Heart left ventricle (tissue), 16 donors: ENCODE data around the gene CMTM5. TPM values are rescaled to one million over a fixed set of nuclear protein-coding genes. Genes with fewer than 3 reads are reported as not detected.

Source experiments
- ATAC-seq, 4 donors: fragments of 200-7000 bp; cut with Tn5 transposase; one replicate each; pipeline ENCODE4 v1.9.1; 2020 to 2022; ENCODE audit warnings: moderate library complexity in 4 of 4, mild to moderate bottlenecking in 3 of 4, moderate number of reproducible peaks in 1 of 4
- DNase-seq, 5 donors: peaks; one replicate each; pipeline ENCODE4 v3.0.0-alpha.2; 2020
- H3K27ac ChIP-seq, 12 donors: fragments of 200-600 bp; sonication (generic) in 4 of 12; one replicate each; pipeline versions ENCODE4 v1.5.0 to v1.8.0; 2016 to 2022; ENCODE audit warnings: mild to moderate bottlenecking in 2 of 12
- H3K27me3 ChIP-seq, 9 donors: fragments of 200-600 bp; sonication (generic) in 2 of 9; one replicate each; pipeline versions ENCODE4 v1.5.1 to v1.8.0; 2016 to 2022; ENCODE audit warnings: mild to moderate bottlenecking in 3 of 9
- H3K36me3 ChIP-seq, 9 donors: fragments of 200-600 bp; sonication (generic) in 2 of 9; one replicate each; pipeline versions ENCODE4 v1.5.0 to v1.8.0; 2018 to 2022; ENCODE audit warnings: mild to moderate bottlenecking in 2 of 9
- H3K4me1 ChIP-seq, 12 donors: fragments of 200-600 bp; sonication (generic) in 4 of 12; one replicate each; pipeline versions ENCODE4 v1.5.0 to v1.8.0; 2016 to 2022; ENCODE audit warnings: mild to moderate bottlenecking in 3 of 12
- H3K4me3 ChIP-seq, 12 donors: fragments of 200-600 bp; sonication (generic) in 4 of 12; one replicate each; pipeline versions ENCODE4 v1.5.0 to v1.8.0; 2017 to 2022; ENCODE audit warnings: mild to moderate bottlenecking in 9 of 12, moderate library complexity in 4 of 12
- H3K9me3 ChIP-seq, 12 donors: fragments of 200-600 bp; sonication (generic) in 4 of 12; one replicate each; pipeline versions ENCODE4 v1.5.0 to v1.8.0; 2016 to 2022; ENCODE audit warnings: mild to moderate bottlenecking in 1 of 12
- CTCF ChIP-seq, 12 donors: fragments of 200-600 bp; sonication (generic) in 4 of 12; IDR thresholded peaks; one replicate each; pipeline versions ENCODE4 v1.5.0 to v1.8.0; 2018 to 2022; ENCODE audit warnings: antibody characterized with exemption in 12 of 12, mild to moderate bottlenecking in 5 of 12
- POLR2A ChIP-seq, 2 donors: fragments of 450-650 bp; IDR thresholded peaks; one replicate each; pipeline ENCODE4 v1.6.1; 2017; ENCODE audit warnings: antibody characterized with exemption in 2 of 2, mild to moderate bottlenecking in 2 of 2, moderate library complexity in 2 of 2
- WGBS, 4 donors: extraction: QIAGEN DNeasy Blood & Tissue Kit in 2 of 4; methylation state at CpG; one replicate each; pipeline versions ENCODE4 v1.1.5 to v1.1.7; 2013 to 2018; 5-methylcytosine and 5-hydroxymethylcytosine counted together
- intact Hi-C, 10 donors: fragments of 100-400 bp; cut with DNase I; formaldehyde crosslinking; loops; one replicate each; pipeline versions ENCODE4 v1.11.1 to v1.14.2; 2022
- polyA plus RNA-seq, 2 donors: library from polyadenylated mRNA; stranded (reverse); fragments of 200-250 nt; gene quantifications; one replicate each; pipeline ENCODE4 v1.2.3, GENCODE V29; 2013
- total RNA-seq, 9 donors: library from RNA; depleted of rRNA in 2 of 9; stranded (reverse); fragments of >200 nt in 2 of 9; fragmentation: NEBNext Ultra II Directional in 3 of 9; extraction: Animal tissue kit (Norgen Biotek cat#: 25700) in 3 of 9; gene quantifications; one replicate each; pipeline versions ENCODE4 v1.1.0 to v1.2.4, GENCODE V29; 2016 to 2023
- donor health status: ischemic (EF 13 %, LVEDD 7.1; RV severe dilation, severe dysfunction).
- donor health status: healthy with polysubstance abuse.
- donor health status: DM: no; HTN: yes; CAD: no.
- donor health status: DM: no; HTN: no; CAD: no.
- donor health status: ischemic (EF 25% LVEDD 6.9; RV normal size, moderate dysfunction).
- donor health status: ischemic (EF 25% LVEDD 5.7; RV mildly dilated, moderate dysfunction).
- donor health status: healthy.
- donor health status: DM: yes; HTN: yes; CAD: no.
- donor health status: ischemic (EF 35%, LVEDD 5.7; RV mildly dilated, moderate dysfunction).
- donor health status: nonischemic (EF 11% LVEDD 7.7; RV severe dilation, severe dysfunction).
- donor health status: DM: yes; HTN: yes; CAD: no.
- donor health status: PGD.
- donor health status: ischemic (EF 29% LVEDD 5.4; RV normal size, mild dysfunction).
- donor health status: nonischemic (EF 23%, LVEDD 6.1; RV moderate dilation, normal function).

The CMTM5 gene
- total and polyA plus RNA-seq, 11 donors, result 0.32 to 1.8 (median 0.75) TPM; not detected in 4

GRCh38 chr14:23404331-23404900 lies 27.6 kb downstream of the CMTM5 start:
- Histone ChIP-seq H3K36me3 (peaks cover 0 to 70% (median 3%) of the 10 kb centered on the region in 9 donors), H3K4me3 (peak overlapping the region in 3 of 12 donors; percentile 38 to 45 (median 41)), H3K27me3 (peaks cover 0 to 10% (median 0%) of the 10 kb centered on the region in 9 donors), H3K9me3 (no peaks in the 10 kb centered on the region), H3K27ac (peak overlapping the region in 7 of 12 donors; percentile 4 to 91 (median 82)), H3K4me1 (peaks cover 0 to 44% (median 3%) of the 10 kb centered on the region in 12 donors)
- 50 to 62% (median 54%) methylated on average over 9 to 14 of the region's 14 CpGs for WGBS, 4 donors
- intact Hi-C loops, result no loop called here
- TF ChIP-seq CTCF (IDR thresholded peaks at IDR 0.05), result no peak
- no peak for TF ChIP-seq POLR2A (IDR thresholded peaks at IDR 0.05)
- ATAC-seq, result peak in 1 of 4 donors; percentile 0
- DNase-seq, result peak in 2 of 5 donors; percentile 31 to 59

- no peaks in the 10 kb centered on the region for H3K9me3 ChIP-seq
- peak overlapping the region in 3 of 12 donors; percentile 38 to 45 (median 41) for H3K4me3 ChIP-seq
- WGBS, 4 donors, result 38 to 64% (median 47%) methylated on average over 10 of the region's 10 CpGs
- ATAC-seq, result peak in 1 of 4 donors; percentile 2
- TF ChIP-seq POLR2A (IDR thresholded peaks at IDR 0.05), result no peak
- no peak for TF ChIP-seq CTCF (IDR thresholded peaks at IDR 0.05)
- DNase-seq, result peak in 2 of 5 donors; percentile 50 to 63
- peaks cover 0 to 10% (median 0%) of the 10 kb centered on the region in 9 donors for H3K27me3 ChIP-seq
- peaks cover 0 to 44% (median 3%) of the 10 kb centered on the region in 12 donors for H3K4me1 ChIP-seq
- H3K36me3 ChIP-seq, result peaks cover 0 to 63% (median 0%) of the 10 kb centered on the region in 9 donors
- intact Hi-C loops, result loop anchor here in 2 of 10 donors (5.0 kb wide), 2 partner anchors 37 to 42 kb away; no protein-coding TSS in a partner anchor
- H3K27ac ChIP-seq, result peak overlapping the region in 8 of 12 donors; percentile 13 to 91 (median 75)
These were observed 28.2 kb downstream of the CMTM5 start for GRCh38 chr14:23405096-23405495.

DNA sequence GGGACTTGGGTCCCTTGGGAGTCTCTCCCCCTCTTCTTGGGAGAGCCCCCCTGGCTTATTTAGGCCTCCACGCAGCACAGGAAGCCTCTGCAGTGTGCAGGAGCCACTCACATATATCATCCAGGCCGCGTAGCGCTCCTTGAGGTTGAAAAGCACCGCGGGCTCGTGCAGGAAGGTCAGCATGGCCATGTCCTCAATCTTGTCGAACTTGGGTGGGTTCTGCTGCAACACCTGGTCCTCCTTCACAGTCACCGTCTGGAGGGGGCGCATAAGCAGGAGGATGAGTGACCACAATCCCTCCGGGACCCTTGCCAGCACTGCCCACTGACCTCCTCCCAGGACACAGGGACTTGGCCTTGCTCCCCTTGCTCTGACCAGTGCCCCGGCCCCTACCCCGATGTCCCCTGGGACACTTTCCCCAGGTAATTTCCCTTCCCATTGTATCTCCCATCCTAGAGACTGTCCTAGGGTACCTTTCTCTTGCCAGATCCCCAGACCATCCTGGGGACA lies 28.7 kb downstream of the CMTM5 start:
- H3K4me3 ChIP-seq, result peak overlapping the region in 3 of 12 donors; percentile 38 to 45 (median 41)
- intact Hi-C loops, result loop anchor here in 2 of 10 donors (5.0 kb wide), 2 partner anchors 37 to 42 kb away; no protein-coding TSS in a partner anchor
- TF ChIP-seq POLR2A (IDR thresholded peaks at IDR 0.05), result no peak
- TF ChIP-seq CTCF (IDR thresholded peaks at IDR 0.05), result no peak
- DNase-seq (peak in 2 of 5 donors; percentile 31 to 60), ATAC-seq (no peak)
- no peaks in the 10 kb centered on the region for H3K9me3 ChIP-seq
- H3K36me3 ChIP-seq, result peaks cover 0 to 60% (median 0%) of the 10 kb centered on the region in 9 donors
- H3K27ac ChIP-seq, result peak overlapping the region in 9 of 12 donors; percentile 0 to 91 (median 68)
- WGBS, 4 donors, result 49 to 62% (median 57%) methylated on average over 10 to 13 of the region's 13 CpGs
- H3K4me1 ChIP-seq, result peaks cover 0 to 44% (median 3%) of the 10 kb centered on the region in 12 donors
- H3K27me3 ChIP-seq, result peaks cover 0 to 10% (median 0%) of the 10 kb centered on the region in 9 donors

DNA sequence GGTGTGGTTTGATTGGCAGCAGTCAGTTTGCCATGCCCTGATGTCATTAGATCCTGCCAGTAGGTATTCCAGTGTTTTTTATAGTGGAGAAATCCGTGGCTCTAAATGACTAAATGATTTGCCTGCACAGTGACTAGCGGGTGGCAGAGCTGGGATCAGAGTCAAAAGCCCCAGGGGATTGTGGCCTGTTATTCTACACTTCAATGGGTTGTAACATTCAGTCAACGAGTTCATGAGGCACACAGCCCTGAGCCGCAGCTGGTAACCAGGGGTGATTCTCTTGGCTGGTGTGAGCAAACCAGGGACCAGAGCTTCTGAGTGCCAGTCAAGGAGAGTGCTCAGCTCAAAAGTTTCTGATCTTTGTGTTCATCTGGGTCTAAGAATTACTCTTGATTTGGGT lies 29.4 kb downstream of the CMTM5 start:
- peak overlapping the region in 3 of 12 donors; percentile 38 to 45 (median 41) for H3K4me3 ChIP-seq
- WGBS, 4 donors, result 31 to 39% (median 36%) methylated on average over 4 of the region's 4 CpGs
- H3K27me3 ChIP-seq, result peaks cover 0 to 10% (median 0%) of the 10 kb centered on the region in 9 donors
- intact Hi-C loops, result loop anchor here in 2 of 10 donors (5.0 kb wide), 2 partner anchors 36 to 41 kb away; no protein-coding TSS in a partner anchor
- TF ChIP-seq POLR2A (IDR thresholded peaks at IDR 0.05) (no peak), CTCF (IDR thresholded peaks at IDR 0.05) (no peak)
- peak overlapping the region in 10 of 12 donors; percentile 2 to 91 (median 75) for H3K27ac ChIP-seq
- no peak for ATAC-seq
- peaks cover 0 to 44% (median 3%) of the 10 kb centered on the region in 12 donors for H3K4me1 ChIP-seq
- peaks cover 0 to 54% (median 0%) of the 10 kb centered on the region in 9 donors for H3K36me3 ChIP-seq
- DNase-seq, result peak in 2 of 5 donors; percentile 28 to 29
- H3K9me3 ChIP-seq, result no peaks in the 10 kb centered on the region
